COLO668 (cell line): ENCODE results near the gene MKLN1.
"Not testable (repeated sequence)": the region's sequence is repeated elsewhere in the genome, so short reads cannot be mapped to it uniquely, and the experiment has no call there.

Experiments
- DNase-seq: peaks from one replicate; lab custom pipeline; 2025; ENCODE audit not compliant: unreplicated experiment; lab: John Stamatoyannopoulos, UW

Gene MKLN1

DNA sequence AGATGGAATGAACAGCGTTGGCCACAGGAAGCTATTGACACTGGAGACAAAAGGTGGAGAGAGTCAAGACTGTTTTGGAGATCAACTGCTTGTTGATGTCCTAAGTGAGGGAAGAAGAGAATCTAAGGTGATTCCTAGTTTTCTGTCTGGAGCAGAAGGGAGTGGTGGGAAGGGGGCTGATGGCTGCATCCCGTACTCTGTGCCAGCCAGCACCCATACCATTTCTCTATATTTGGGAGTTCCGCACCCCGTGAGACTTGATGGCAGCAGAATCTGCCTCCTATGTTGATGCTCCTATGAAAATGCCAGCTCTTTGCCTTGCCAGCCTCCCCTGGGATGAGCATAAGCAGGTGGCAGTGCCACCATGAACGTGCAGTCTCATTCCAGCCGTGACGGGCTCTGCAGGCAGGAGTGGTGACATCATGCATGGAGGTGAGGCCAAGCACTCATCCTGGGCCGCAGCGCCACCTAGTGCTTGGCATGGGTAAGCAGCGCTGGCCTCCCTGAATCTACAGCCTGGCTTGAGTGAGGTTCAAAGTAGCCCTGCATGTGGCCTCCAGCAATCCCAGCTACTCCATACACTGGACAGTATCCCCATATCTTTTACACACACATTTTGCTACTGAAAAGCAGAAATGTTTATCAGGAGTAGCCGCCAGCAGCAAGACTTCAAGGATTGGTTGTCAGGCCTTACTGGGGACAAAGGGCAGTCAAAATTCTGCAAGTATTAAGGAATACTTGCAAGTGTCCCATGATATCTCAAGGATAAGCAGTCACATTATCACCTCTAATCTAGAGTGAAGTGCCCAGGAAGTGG lies 185.8 kb downstream of the MKLN1 start:
- DNase-seq = peak; percentile 90

DNA sequence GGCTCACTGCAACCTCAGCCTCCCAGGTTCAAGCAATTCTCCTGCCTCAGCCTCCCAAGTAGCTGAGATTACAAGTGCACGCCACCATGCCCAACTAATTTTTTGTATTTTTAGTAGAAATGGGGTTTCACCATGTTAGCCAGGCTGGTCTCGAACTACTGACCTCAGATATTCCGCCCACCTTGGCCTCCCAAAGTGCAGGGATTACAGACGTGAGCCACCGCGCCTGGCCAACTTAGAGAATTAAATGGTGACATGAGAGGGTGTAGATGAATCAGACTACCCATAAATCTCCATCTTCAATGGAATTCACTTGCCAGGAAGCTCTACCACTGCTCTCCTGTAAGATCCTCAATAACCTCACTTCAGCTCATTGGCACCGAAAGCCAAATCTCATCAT lies 187.8 kb downstream of the MKLN1 start:
- DNase-seq = not testable (repeated sequence)

- DNase-seq = no peak
Observed at GRCh38 chr7:131517218-131517923, 189.7 kb downstream of the MKLN1 start.

GRCh38 chr7:131518626-131519025 lies 190.9 kb downstream of the MKLN1 start:
- no peak for DNase-seq

- peak; percentile 53 for DNase-seq
Observed at GRCh38 chr7:131521651-131522163, 194.0 kb downstream of the MKLN1 start.

DNA sequence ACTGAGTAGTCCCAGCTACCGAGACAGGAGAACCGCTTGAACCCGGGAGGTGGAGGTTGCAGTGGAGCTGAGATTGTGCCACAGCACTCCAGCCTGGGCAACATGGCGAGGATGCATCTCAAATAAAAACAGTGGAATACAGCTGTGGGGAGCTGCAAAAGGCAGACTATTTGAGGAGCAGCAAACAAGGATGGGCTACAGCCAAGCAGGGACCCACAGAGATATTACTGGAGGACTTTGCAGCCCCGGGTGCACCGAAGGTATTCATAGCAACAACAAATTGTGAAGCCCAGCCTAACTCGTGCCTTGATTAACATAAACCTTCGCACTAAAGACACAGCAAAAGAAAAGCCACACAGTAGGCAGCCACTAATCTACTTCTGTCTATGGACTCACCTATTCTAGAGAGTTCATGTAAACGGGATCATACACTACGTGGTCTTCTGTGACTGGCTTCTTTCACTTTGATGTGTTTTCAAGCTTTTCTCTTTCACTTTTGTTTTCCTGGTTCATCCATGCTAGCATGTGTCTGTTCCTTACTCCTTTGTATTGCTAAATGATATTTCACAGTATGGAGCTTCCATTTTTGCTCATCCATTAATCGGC lies 194.8 kb downstream of the MKLN1 start:
- no peak for DNase-seq

- DNase-seq = no peak
Observed at GRCh38 chr7:131524115-131524514, 196.4 kb downstream of the MKLN1 start.

DNA sequence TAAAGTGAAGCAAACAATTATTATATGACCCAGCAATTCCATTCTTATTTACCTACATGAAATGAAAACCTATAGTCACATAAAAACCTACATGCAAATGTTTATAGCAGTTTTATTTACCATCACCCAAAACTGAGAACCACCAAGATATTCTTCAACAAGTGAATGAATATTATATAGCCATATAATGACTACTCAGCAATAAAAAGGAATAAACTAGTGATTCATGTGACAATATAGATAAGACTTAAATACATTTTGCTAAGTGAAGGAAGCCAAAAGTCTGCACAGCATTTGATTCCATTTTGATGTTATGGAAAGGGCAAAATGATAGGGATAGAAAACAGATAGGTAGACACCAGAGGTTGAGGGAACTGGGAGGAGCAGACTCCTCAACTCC lies 197.0 kb downstream of the MKLN1 start:
- no peak for DNase-seq

DNA sequence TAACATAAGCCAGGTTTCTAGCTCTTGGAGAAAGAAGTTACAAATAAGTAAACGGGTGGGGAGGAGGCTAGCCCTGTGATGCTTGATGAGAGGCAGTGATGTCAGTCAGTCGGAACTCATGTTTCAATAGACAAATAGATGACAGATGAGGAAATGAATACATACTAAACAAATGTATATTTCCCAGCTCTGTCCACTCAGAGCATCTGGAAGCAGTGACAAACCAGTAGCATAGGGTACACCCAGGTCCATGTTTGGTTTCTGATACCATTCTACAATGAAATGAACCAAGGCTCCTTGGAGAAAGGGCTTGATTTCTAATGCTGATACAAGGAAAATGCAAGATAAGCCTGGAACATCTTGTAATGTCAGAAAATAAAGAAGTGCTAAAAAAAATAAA lies 198.1 kb downstream of the MKLN1 start:
- peak; percentile 39 for DNase-seq

DNA sequence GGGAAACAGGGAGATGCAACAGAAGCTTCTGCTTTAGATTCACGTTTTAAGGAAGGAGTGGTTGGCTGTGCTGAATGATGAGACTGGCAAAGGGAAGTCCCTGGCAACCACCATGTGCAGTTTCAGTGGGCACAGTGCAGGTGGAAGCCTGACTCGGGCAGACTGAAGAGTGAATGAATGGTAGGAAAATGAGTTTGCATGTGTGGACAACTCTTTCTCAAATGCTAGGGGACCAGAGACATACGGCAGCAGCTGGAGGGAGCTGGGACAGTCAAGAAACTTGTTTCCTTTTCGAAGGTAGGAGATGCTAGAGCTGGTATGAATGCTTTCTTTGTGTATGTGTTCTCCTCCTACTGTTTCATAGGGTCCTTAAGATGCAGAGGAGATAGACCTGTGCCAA lies 199.8 kb downstream of the MKLN1 start:
- DNase-seq = no peak

- DNase-seq = no peak
Observed at GRCh38 chr7:131529179-131529578, 201.5 kb downstream of the MKLN1 start.

- no peak for DNase-seq
Observed at GRCh38 chr7:131529617-131530016, 201.9 kb downstream of the MKLN1 start.

DNA sequence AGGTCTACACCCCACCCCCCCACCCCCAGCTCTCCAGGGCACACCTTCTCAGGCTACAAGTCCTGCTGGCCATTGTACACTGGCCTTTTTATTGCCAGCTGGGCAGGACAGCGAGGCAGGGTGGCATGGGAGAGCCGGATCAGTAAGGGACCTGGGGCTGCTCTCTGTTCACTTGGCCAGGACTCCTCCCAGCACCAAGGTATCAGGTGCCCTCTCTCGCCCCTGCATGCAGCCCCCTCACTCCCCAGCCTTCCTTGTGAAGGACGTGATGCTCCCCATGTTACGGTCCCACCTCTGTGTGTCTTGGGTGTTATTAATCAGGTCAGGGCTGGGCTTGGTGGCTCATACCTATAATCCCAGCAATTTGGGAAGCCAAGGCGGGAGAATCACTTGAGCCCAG lies 202.5 kb downstream of the MKLN1 start:
- DNase-seq = no peak

- DNase-seq = no peak
Observed at GRCh38 chr7:131532570-131533091, 205.0 kb downstream of the MKLN1 start.

GRCh38 chr7:131533151-131533559 lies 205.5 kb downstream of the MKLN1 start:
- no peak for DNase-seq

GRCh38 chr7:131533566-131534561 lies 206.2 kb downstream of the MKLN1 start:
- DNase-seq = no peak

GRCh38 chr7:131536361-131536849 lies 208.7 kb downstream of the MKLN1 start:
- peak; percentile 40 for DNase-seq

GRCh38 chr7:131537571-131537978 lies 209.9 kb downstream of the MKLN1 start:
- DNase-seq = no peak

DNA sequence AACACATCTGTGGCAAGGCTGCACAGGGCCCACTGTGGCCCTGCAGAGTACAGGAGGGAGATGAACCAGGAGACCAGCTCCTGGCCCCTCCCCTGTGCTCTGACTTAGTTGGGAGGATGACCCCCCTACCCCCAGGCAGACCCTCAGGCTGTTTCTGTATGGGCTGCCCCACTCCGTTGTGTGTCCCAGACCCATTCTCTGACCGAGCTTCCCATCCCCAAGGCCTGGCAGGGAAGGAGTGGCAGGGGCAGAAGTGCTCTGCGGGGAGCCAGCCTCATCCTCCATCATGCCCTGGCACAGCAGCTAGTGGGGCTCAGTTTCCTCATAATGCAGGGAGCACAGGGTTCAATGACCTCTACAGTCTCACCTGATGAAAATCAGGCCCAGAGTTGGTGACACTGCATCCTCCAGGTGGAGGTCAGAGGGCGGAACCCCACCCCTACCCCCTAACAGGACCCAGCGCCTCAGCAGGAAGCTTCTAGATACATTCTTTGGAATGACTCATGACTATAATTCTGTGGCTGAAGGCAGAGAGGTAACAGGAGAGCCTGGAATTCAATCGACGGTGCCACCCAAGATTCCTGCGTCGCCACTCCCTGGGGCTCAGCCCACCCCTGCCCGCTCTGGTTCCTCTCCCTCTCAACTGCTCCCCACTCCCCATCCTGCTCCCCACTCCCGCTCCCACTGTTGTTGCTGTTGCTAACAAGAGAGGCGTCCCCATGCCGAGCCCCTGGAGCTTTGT lies 210.6 kb downstream of the MKLN1 start:
- no peak for DNase-seq

DNA sequence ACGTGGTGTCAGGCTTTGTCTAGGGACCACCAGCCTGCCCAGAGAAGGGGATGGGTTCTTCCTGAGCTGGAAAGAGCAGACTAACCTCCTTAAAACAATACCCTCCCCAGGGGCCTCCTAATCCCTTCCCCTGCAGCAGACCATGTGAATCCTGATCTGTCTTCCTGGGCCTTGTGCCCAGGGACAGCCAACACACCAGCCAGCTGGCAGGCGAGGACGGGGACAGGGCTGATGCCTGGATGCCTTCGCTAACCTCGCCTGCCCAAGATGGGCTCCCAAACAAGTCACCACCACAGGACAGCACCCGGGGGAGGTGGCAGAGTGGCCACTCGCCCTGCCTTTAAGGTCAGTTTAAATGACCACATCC lies 211.1 kb downstream of the MKLN1 start:
- DNase-seq = no peak
